Myocyte (in vitro differentiated cells): ENCODE results near the gene C17orf75. TPM values are rescaled to one million over a fixed set of nuclear protein-coding genes. Genes with fewer than 3 reads are reported as not detected.

Experiments used
- DNase-seq: peaks from one replicate; pipeline ENCODE4 v3.0.0-alpha.2; 2012; ENCODE audit warnings: low read depth
- microRNA counts: library from miRNA; unstranded; fragments of <30 nt; microRNA quantifications from one replicate; lab custom pipeline; 2016
- microRNA-seq: library from miRNA; unstranded; fragments of <30 nt; microRNA quantifications from one replicate; pipeline ENCODE4, GENCODE V29; 2016
- total RNA-seq: library from RNA; depleted of rRNA; stranded (reverse); fragments of >200 nt; gene quantifications from 2 replicates; pipeline ENCODE4 v1.2.3, GENCODE V29; 2014

The C17orf75 gene
- total RNA-seq, 1 donor from 2014 or later: 9.8 TPM

- DNase-seq: no peak
Measured at GRCh38 chr17:32278815-32279214, 63.2 kb downstream of the C17orf75 start.

MicroRNAs within 50 kb of the gene (microRNA counts, 767-probe panel; counts per million panel counts)
- microRNA hsa-miR-632 (lab: Ali Mortazavi, UCI): not detected

Small RNA genes lying within 50 kb of the gene (microRNA-seq; reads per million reads assigned to microRNA genes)
- gene MIR632: not detected

Other genes with a start within 250 kb of the C17orf75 start
- 42.3 and 48.0 TPM in 2 replicates for gene RHOT1, start 199.7 kb downstream of the C17orf75 start, total RNA-seq
- gene RHBDL3, start 76.3 kb downstream of the C17orf75 start, total RNA-seq: 0.16 and 0.36 TPM in 2 replicates
- 125 and 140 TPM in 2 replicates for gene ZNF207, start 8.0 kb upstream of the C17orf75 start, total RNA-seq
- gene PSMD11, start 102.3 kb upstream of the C17orf75 start, total RNA-seq: 93.7 and 95.0 TPM in 2 replicates
- gene CDK5R1, start 144.8 kb upstream of the C17orf75 start, total RNA-seq: 25.8 and 39.6 TPM in 2 replicates